Measurements from ENCODE around the gene SELENOP. TPM values are rescaled to one million over a fixed set of nuclear protein-coding genes. Genes with fewer than 3 reads are reported as not detected.

Gene SELENOP
- total and polyA plus RNA-seq, 2 of the 8 experiments (the other 6 are each of a cell fraction or from before 2014, with no cell fraction given): 5.5 to 19.4 TPM

DNA sequence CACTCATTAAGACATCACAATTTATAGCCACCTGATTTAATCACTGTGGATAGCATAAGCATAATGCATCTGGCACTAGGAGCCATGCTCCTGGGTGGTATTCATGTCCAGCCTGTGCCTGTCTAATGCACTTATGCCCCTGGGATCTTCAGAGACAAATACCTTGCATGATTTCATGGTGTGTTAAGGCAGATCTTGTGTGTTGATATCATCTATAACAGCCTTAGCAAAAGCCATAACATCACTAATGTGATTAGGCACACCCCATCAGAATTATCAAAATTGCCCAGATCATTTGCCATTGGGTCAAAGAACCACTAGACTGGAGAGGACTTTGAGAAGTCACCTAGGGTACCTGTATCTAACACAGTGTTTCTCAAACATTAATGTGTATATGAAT, 43.7 kb upstream of the SELENOP start:
- no peak for FAIRE-seq
- no peak overlapping the region for H3K14ac ChIP-seq (ENCODE audit: insufficient read length)
- TF ChIP-seq CBX5 (IDR thresholded peaks at IDR 0.05; ENCODE audit: low read depth, low read length) (no peak), BCL11A (IDR thresholded peaks at IDR 0.05; ENCODE audit: low read depth in 2 of 2, low read length in 2 of 2) (no peak), SAP30 (IDR thresholded peaks at IDR 0.05; ENCODE audit: insufficient read depth, insufficient replicate concordance, low read length) (no peak)
- TF ChIP-seq, protein P1, sequence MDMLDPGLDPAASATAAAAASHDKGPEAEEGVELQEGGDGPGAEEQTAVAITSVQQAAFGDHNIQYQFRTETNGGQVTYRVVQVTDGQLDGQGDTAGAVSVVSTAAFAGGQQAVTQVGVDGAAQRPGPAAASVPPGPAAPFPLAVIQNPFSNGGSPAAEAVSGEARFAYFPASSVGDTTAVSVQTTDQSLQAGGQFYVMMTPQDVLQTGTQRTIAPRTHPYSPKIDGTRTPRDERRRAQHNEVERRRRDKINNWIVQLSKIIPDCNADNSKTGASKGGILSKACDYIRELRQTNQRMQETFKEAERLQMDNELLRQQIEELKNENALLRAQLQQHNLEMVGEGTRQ (IDR thresholded peaks at IDR 0.05; ENCODE audit: low read length): no peak
- TF ChIP-seq, protein P2, sequence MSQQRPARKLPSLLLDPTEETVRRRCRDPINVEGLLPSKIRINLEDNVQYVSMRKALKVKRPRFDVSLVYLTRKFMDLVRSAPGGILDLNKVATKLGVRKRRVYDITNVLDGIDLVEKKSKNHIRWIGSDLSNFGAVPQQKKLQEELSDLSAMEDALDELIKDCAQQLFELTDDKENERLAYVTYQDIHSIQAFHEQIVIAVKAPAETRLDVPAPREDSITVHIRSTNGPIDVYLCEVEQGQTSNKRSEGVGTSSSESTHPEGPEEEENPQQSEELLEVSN (IDR thresholded peaks at IDR 0.05): no peak

More for the DNA sequence above, 43.7 kb upstream of the SELENOP start:
- Histone ChIP-seq H2BK15ac (ENCODE audit: low read length) (no peak overlapping the region), H2BK5ac (ENCODE audit: low read depth, low read length) (no peak overlapping the region), H2BK20ac (ENCODE audit: low read length) (no peak overlapping the region), H3K27ac (ENCODE audit: low read depth, low read length) (no peak overlapping the region), H4K5ac (ENCODE audit: insufficient read length, low read depth, low read length) (no peak overlapping the region), H2AK5ac (ENCODE audit: low read depth, low read length) (no peak overlapping the region), H3K23me2 (ENCODE audit: low read depth, low read length) (no peaks in the 10 kb centered on the region), H2BK120ac (replicated peaks; ENCODE audit: low read depth, low read length) (no peak overlapping the region), H3K23ac (ENCODE audit: insufficient read length) (no peak overlapping the region), H3K56ac (replicated peaks; ENCODE audit: insufficient read length, low read depth, low read length) (no peak overlapping the region), H3K4ac (replicated peaks; ENCODE audit: insufficient read length, low read depth, low read length) (no peak overlapping the region), H3K18ac (ENCODE audit: extremely low read depth, low read length) (no peak overlapping the region), H4K20me1 (replicated peaks in 1 of 2; ENCODE audit: control insufficient read depth in 1 of 2, insufficient read depth in 2 of 2, low read length in 2 of 2) (no peaks in the 10 kb centered on the region), H3K4me1 (replicated peaks in 1 of 4; ENCODE audit: control insufficient read depth in 3 of 4, insufficient read depth in 4 of 4, low read length in 3 of 4) (peaks cover 0 to 3% (median 0%) of the 10 kb centered on the region in 4 experiments; a peak in 1 of 7 replicates), H3K4me2 (ENCODE audit: insufficient read depth in 1 of 2, low read depth in 2 of 2, low read length in 2 of 2) (no peak overlapping the region), H2BK12ac (ENCODE audit: low read depth, low read length) (no peak overlapping the region), H3K9ac (replicated peaks in 1 of 4; ENCODE audit: extremely low read depth in 1 of 4, low read depth in 3 of 4, low read length in 3 of 4) (no peak overlapping the region), H3K79me1 (ENCODE audit: low read depth, low read length) (no peaks in the 10 kb centered on the region), H3K9me3 (ENCODE audit: insufficient read depth in 2 of 2, low read depth in 1 of 2, low read length in 1 of 2) (no peaks in the 10 kb centered on the region), H4K91ac (replicated peaks; ENCODE audit: insufficient read length, low read length) (no peak overlapping the region), H3K36me3 (ENCODE audit: control insufficient read depth in 2 of 4, insufficient read depth in 4 of 4, low read length in 3 of 4) (no peaks in the 10 kb centered on the region), H4K8ac (ENCODE audit: extremely low read depth, insufficient read depth, low read length) (no peak overlapping the region), H3K79me2 (ENCODE audit: control insufficient read depth in 1 of 2, insufficient read depth in 2 of 2, low read length in 2 of 2) (no peaks in the 10 kb centered on the region), H2AFZ (ENCODE audit: low read length) (no peak overlapping the region), H3K27me3 (replicated peaks in 1 of 4; ENCODE audit: control insufficient read depth in 3 of 4, extremely low read depth in 1 of 4, insufficient read depth in 3 of 4, low read length in 3 of 4) (no peaks in the 10 kb centered on the region), H3K4me3 (ENCODE audit: extremely low read depth in 1 of 4, insufficient read depth in 2 of 4, low read depth in 3 of 4, low read length in 4 of 4) (no peak overlapping the region)
- ChIA-PET POLR2A (ENCODE audit: partially characterized antibody) (no interaction called here), CTCF (ENCODE audit: partially characterized antibody) (interaction anchor here (1.4 kb wide), 1 partner anchor 11 kb away, joined by 3 read pairs; no protein-coding TSS in a partner anchor)
- no peak for DNase-seq (ENCODE audit: low read depth in 1 of 2, low spot score in 2 of 2)
